ENCODE data around the gene SRP19. TPM values are rescaled to one million over a fixed set of nuclear protein-coding genes. Genes with fewer than 3 reads are reported as not detected.
A peak's percentile ranks its signal among the peaks of the same experiment; 100 is the strongest.
"Not testable (repeated sequence)": the region's sequence is repeated elsewhere in the genome, so short reads cannot be mapped to it uniquely, and the experiment has no call there.

The SRP19 gene
- total RNA-seq, 2 experiments from 2014 or later: 54.6 to 68.3 TPM

DNA sequence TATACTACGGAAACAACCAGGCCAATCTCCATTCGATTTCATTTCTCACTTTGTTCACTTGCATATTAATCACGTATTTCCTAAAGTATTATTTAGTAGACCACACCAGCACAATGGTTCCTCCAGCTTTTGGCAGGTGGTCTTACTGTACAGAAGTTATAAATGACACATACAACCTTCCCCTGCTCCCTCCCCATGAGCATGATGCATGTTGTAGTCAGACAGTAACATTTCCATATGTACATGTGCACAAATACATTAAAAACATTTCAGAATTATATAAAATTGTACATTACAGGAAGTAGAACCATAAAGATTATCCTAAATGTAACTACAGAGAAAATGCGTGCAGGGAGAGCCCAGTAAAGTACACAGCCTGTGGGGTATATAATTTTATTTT, 17.0 kb downstream of the SRP19 start:
- Mint-ChIP-seq H3K27ac (peak overlapping the region; percentile 71), H3K36me3 (ENCODE audit: low read depth) (peaks cover 56% of the 10 kb centered on the region), H3K27me3 (no peaks in the 10 kb centered on the region), H3K4me3 (no peak overlapping the region), H3K9me3 (no peaks in the 10 kb centered on the region), H3K4me1 (peaks cover 56% of the 10 kb centered on the region)
- ChIA-PET POLR2A (interaction anchor here (0.8 to 3.3 kb wide), 10 partner anchors 8 to 144 kb away, joined by 3 to 19 read pairs (median 6); partner anchors contain the start of genes REEP5 and SRP19), CTCF (interaction anchor here (0.7 to 1.4 kb wide), 10 partner anchors 10 to 327 kb away, joined by 3 to 5 read pairs (median 3); partner anchors contain the start of gene SRP19)
- no peak for DNase-seq

DNA sequence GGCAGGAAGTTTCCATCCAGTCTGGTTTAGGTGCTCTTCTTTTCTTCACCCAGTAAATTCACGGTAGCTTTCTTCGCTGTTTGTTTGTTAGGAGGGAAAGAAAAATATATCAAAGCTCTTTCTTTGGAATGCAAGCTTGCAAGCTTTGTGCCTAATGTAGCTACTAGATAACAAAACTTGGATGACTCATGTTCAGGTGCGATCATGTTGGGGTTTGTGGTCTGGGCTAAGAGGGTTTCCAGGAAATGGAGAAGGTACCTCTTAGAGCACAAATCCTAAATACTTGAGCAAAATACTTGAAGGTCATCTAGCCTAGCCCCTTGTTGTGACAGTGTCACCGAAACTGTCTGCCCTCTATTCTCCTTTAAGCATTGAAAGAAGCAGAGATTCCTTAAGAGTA, 17.7 kb downstream of the SRP19 start:
- peaks cover 52% of the 10 kb centered on the region for H3K4me1 Mint-ChIP-seq
- peak overlapping the region; percentile 71 for H3K27ac Mint-ChIP-seq
- no peaks in the 10 kb centered on the region for H3K27me3 Mint-ChIP-seq
- DNase-seq: peak; percentile 77
- POLR2A ChIA-PET: interaction anchor here (0.8 to 3.3 kb wide), 11 partner anchors 9 to 144 kb away, joined by 3 to 19 read pairs (median 5); partner anchors contain the start of genes REEP5 and SRP19
- no peaks in the 10 kb centered on the region for H3K9me3 Mint-ChIP-seq
- CTCF ChIA-PET: interaction anchor here (0.7 to 1.4 kb wide), 11 partner anchors 8 to 327 kb away, joined by 3 to 5 read pairs (median 3); partner anchors contain the start of gene SRP19
- H3K36me3 Mint-ChIP-seq (ENCODE audit: low read depth): peaks cover 52% of the 10 kb centered on the region
- H3K4me3 Mint-ChIP-seq: peak overlapping the region; percentile 35

DNA sequence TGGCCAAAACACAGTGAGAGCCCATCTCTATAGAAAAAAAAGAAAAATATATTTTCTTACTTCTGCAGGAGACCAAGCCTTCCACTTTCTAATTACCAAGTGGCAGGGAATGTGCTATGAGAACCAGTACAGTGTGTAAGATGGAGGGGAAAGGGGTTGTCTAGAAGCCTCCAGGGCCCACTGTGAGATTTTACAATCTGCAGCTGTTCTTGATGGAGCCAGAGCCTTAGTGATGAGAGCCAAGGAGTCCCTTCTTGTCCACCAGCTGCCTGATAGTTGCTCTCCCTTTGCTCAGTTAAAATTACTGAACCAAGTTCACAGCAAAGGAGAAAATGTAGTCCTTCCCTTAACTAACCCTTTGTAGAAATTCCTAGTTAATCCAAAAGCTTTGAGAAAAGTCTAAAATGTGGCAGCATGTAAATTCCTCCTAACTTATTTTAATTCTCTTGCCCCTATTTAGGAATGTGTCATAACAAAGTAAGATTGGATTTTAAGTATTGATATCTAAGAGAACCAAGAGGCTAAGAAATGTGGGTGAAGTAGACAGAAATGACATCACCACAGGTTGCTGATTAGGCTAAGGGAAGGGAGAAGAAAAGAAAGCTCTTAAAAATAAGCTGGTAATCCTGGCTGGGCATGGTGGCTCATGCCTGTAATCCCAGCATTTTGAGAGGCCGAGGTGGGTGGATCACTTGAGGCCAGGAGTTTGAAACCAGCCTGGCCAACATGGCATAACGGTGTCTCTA, 19.3 kb downstream of the SRP19 start:
- ChIA-PET CTCF (interaction anchor here (1.2 kb wide), 1 partner anchor 41 kb away, joined by 6 read pairs; the partner anchor contains the start of gene REEP5), POLR2A (interaction anchor here (0.8 to 2.6 kb wide), 8 partner anchors 10 to 96 kb away, joined by 3 to 10 read pairs (median 4); partner anchors contain the start of genes DCP2 and SRP19)
- peak overlapping the region; percentile 44 for H3K27ac Mint-ChIP-seq

DNA sequence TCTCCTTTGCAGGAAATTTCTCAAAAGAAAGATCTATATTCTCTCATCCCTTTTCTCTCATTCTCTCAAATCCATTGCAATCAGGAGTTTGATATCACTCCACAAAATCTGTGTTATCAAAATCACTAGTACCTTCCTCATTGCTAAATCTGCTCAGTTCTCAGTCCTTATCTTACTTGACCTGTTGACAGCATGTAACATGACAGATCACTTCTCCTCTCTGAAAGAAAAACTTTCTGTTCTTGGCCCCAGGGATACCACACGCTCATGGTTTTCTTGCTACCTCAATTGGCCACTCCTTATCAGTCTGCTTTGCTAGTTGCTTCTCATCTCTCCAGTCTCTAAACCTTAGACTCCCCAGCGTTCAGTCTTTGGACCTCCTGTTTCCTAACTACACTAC, 22.1 kb downstream of the SRP19 start:
- ChIA-PET POLR2A (no interaction called here), CTCF (no interaction called here)
- Mint-ChIP-seq H3K4me3 (no peak overlapping the region), H3K27ac (no peak overlapping the region), H3K4me1 (peaks cover 54% of the 10 kb centered on the region), H3K27me3 (no peaks in the 10 kb centered on the region), H3K9me3 (no peaks in the 10 kb centered on the region), H3K36me3 (ENCODE audit: low read depth) (peaks cover 48% of the 10 kb centered on the region)
- DNase-seq: no peak

More for the DNA sequence above, 19.3 kb downstream of the SRP19 start:
- Mint-ChIP-seq H3K36me3 (ENCODE audit: low read depth) (peaks cover 44% of the 10 kb centered on the region), H3K9me3 (no peaks in the 10 kb centered on the region), H3K27me3 (no peaks in the 10 kb centered on the region), H3K4me3 (no peak overlapping the region), H3K4me1 (peaks cover 43% of the 10 kb centered on the region)
- DNase-seq: no peak

DNA sequence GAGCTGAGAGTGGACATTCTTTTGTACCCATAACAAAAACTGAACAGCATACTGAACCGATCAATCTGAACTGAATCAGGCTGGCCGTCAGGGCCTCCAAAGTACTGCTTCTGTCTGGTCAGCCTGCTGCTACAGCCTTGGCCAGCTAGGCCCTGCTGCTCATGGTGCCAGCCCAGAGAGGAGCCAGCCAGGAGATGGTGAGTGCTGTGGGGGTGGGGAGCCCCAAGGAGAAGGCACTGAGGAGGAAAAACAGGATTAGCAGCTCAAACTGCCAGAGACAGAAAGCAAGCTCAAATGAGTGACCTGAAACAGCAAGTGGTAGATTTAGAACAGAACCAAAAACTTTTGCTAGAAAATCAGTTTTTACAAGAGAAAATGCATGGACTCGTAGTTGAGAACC, 23.9 kb downstream of the SRP19 start:
- Mint-ChIP-seq H3K4me1 (peaks cover 53% of the 10 kb centered on the region), H3K9me3 (peaks cover 4% of the 10 kb centered on the region), H3K27me3 (no peaks in the 10 kb centered on the region), H3K4me3 (no peak overlapping the region), H3K36me3 (ENCODE audit: low read depth) (peaks cover 47% of the 10 kb centered on the region), H3K27ac (no peak overlapping the region)
- ChIA-PET CTCF (interaction anchor here (0.9 kb wide), 1 partner anchor 38 kb away, joined by 3 read pairs; no protein-coding TSS in a partner anchor), POLR2A (interaction anchor here (0.7 to 1.5 kb wide), 5 partner anchors 15 to 127 kb away, joined by 3 to 7 read pairs (median 3); partner anchors contain the start of gene SRP19)
- no peak for DNase-seq

DNA sequence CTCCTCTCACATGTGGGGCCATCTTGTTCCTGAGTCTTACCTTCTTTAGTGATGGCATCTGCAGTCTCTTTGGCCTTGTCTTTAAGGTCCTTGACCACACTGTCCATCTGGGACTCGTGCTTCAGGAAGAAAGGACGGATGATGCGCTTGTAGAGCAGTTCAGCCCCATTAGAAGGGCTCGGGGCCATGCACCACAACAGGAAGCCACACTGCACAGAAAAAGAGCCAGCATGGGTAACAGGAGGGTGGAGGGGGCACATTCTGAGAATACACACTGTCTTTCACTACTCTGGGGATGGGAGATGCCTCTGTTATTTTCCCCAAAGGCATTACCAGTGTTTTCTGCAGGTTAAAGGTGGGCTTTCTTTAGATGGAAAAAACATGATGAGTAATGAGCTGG, 25.9 kb downstream of the SRP19 start:
- CTCF ChIA-PET: interaction anchor here (0.8 to 3.1 kb wide), 4 partner anchors 8 to 109 kb away, joined by 3 to 16 read pairs (median 4); partner anchors contain the start of gene REEP5
- H3K4me1 Mint-ChIP-seq: peaks cover 43% of the 10 kb centered on the region
- H3K36me3 Mint-ChIP-seq (ENCODE audit: low read depth): peaks cover 48% of the 10 kb centered on the region
- no peaks in the 10 kb centered on the region for H3K27me3 Mint-ChIP-seq
- H3K4me3 Mint-ChIP-seq: peak overlapping the region; percentile 14
- POLR2A ChIA-PET: interaction anchor here (0.6 to 2.1 kb wide), 6 partner anchors 9 to 43 kb away, joined by 3 to 11 read pairs (median 3); partner anchors contain the start of gene REEP5
- H3K27ac Mint-ChIP-seq: peak overlapping the region; percentile 80
- DNase-seq: peak; percentile 48
- H3K9me3 Mint-ChIP-seq: peaks cover 4% of the 10 kb centered on the region

DNA sequence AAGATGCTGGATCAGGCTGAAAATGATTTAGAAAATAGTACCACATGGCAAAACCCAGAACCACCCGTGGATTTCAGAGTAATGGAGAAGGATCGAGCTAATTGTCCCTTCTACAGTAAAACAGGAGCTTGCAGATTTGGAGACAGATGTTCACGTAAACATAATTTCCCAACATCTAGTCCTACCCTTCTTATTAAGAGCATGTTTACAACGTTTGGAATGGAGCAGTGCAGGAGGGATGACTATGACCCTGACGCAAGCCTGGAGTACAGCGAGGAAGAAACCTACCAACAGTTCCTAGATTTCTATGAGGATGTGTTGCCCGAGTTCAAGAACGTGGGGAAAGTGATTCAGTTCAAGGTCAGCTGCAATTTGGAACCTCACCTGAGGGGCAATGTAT, 31.0 kb downstream of the SRP19 start:
- POLR2A ChIA-PET: interaction anchor here (1.1 kb wide), 1 partner anchor 31 kb away, joined by 4 read pairs; the partner anchor contains the start of gene SRP19
- H3K9me3 Mint-ChIP-seq, H3K27me3 Mint-ChIP-seq, CTCF ChIA-PET, H3K4me3 Mint-ChIP-seq, DNase-seq: not testable (repeated sequence)
- peak overlapping the region; percentile 13 for H3K27ac Mint-ChIP-seq
- peaks cover 60% of the 10 kb centered on the region for H3K36me3 Mint-ChIP-seq (ENCODE audit: low read depth)
- peaks cover 30% of the 10 kb centered on the region for H3K4me1 Mint-ChIP-seq

DNA sequence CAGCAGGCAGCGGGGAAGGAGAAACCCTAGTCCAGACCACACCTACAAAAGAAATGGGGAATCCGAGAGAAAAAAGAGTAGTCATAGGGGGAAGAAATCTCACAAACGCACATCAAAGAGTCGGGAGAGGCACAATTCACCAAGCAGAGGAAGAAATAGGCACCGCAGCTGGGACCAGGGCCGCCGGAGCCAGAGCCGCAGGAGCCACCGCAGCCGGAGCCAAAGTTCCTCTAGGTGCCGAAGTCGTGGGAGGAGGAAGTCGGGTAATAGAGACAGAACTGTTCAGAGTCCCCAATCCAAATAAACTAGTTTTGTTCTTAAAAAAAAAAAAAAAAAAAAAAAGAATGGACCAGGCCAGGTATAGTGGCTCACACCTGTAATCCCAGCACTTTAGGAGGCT, 31.7 kb downstream of the SRP19 start:
- ChIA-PET POLR2A (no interaction called here), CTCF (no interaction called here)
- no peak overlapping the region for H3K4me3 Mint-ChIP-seq
- H3K27ac Mint-ChIP-seq: no peak overlapping the region
- peaks cover 24% of the 10 kb centered on the region for H3K4me1 Mint-ChIP-seq
- H3K27me3 Mint-ChIP-seq: no peaks in the 10 kb centered on the region
- no peak for DNase-seq
- H3K9me3 Mint-ChIP-seq: peaks cover 4% of the 10 kb centered on the region
- peaks cover 62% of the 10 kb centered on the region for H3K36me3 Mint-ChIP-seq (ENCODE audit: low read depth)

DNA sequence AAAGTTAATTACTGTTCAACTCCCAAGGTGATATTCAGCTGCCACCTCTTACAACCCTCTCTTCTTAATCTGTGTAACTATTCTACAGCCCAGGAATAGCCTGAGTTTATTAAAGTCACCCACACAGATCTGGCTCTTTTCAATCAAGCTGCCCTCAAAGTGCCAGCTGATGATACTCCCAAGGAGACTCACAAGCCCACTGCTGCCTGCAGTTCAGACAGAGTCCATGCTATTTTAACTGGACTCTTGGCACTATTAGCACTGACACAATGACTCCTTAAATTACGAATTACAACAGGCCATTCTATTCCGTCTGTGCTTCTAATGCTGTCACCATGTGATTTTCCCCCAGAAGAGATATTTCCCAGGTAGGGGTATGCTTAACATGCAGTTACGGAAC, 34.6 kb downstream of the SRP19 start:
- CTCF ChIA-PET: interaction anchor here (1.0 to 1.8 kb wide), 3 partner anchors 8 to 27 kb away, joined by 3 to 4 read pairs (median 3); no protein-coding TSS in a partner anchor
- H3K36me3 Mint-ChIP-seq (ENCODE audit: low read depth): peaks cover 68% of the 10 kb centered on the region
- DNase-seq: no peak
- H3K27ac Mint-ChIP-seq: no peak overlapping the region
- no peaks in the 10 kb centered on the region for H3K27me3 Mint-ChIP-seq
- H3K9me3 Mint-ChIP-seq: no peaks in the 10 kb centered on the region
- H3K4me3 Mint-ChIP-seq: no peak overlapping the region
- POLR2A ChIA-PET: interaction anchor here (0.7 kb wide), 1 partner anchor 92 kb away, joined by 3 read pairs; no protein-coding TSS in a partner anchor
- H3K4me1 Mint-ChIP-seq: peaks cover 12% of the 10 kb centered on the region

DNA sequence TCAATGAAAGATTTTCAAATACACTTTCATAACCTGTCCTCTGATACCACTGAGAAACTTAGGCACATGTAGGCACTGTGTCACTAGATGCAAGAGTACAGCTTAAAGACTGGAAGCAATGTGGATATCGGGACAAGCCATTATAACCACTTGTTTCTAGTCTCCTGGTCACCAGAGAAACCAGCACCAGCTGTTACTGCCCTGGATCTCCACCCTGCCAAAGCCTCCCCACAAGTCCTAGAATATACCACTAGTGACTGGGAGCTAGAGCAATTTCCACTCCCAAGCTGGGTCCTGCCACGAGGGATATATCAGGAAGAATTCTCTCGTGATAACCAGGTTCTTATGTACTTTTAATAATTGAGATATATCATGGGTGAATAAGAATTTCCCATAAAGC, 41.5 kb downstream of the SRP19 start:
- POLR2A ChIA-PET: interaction anchor here (1.4 to 1.9 kb wide), 2 partner anchors 12 to 41 kb away, joined by 3 to 9 read pairs; partner anchors contain the start of gene SRP19
- Mint-ChIP-seq H3K9me3 (no peaks in the 10 kb centered on the region), H3K27me3 (no peaks in the 10 kb centered on the region), H3K36me3 (ENCODE audit: low read depth) (peaks cover 61% of the 10 kb centered on the region), H3K4me3 (no peak overlapping the region), H3K4me1 (peaks cover 7% of the 10 kb centered on the region), H3K27ac (no peak overlapping the region)
- CTCF ChIA-PET: interaction anchor here (0.8 to 2.2 kb wide), 9 partner anchors 9 to 211 kb away, joined by 3 to 11 read pairs (median 3); no protein-coding TSS in a partner anchor
- no peak for DNase-seq

DNA sequence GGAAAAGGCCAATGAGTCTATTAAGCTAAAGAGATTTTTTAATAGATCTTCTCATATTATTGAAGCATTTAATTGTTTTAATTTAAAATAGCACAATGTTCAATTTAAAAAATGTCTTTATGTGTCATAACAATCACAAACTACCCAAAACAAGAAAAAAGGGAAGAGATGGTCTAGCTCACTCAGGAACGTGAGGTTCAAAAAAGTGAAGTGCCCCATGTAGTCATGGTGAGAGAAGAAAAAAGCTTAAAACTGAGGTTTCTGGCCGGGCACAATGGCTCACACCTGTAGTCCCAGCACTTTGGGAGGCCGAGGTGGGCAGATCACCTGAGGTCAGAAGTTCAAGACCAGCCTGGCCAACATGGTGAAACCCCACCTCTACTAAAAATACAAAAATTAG, 43.9 kb downstream of the SRP19 start:
- not testable (repeated sequence) for H3K4me1 Mint-ChIP-seq, H3K9me3 Mint-ChIP-seq, DNase-seq, H3K27me3 Mint-ChIP-seq, H3K4me3 Mint-ChIP-seq, H3K27ac Mint-ChIP-seq
- CTCF ChIA-PET: interaction anchor here (1.1 kb wide), 1 partner anchor 16 kb away, joined by 3 read pairs; no protein-coding TSS in a partner anchor
- POLR2A ChIA-PET: interaction anchor here (1.6 kb wide), 1 partner anchor 71 kb away, joined by 6 read pairs; the partner anchor contains the start of gene DCP2
- H3K36me3 Mint-ChIP-seq (ENCODE audit: low read depth): peaks cover 55% of the 10 kb centered on the region

DNA sequence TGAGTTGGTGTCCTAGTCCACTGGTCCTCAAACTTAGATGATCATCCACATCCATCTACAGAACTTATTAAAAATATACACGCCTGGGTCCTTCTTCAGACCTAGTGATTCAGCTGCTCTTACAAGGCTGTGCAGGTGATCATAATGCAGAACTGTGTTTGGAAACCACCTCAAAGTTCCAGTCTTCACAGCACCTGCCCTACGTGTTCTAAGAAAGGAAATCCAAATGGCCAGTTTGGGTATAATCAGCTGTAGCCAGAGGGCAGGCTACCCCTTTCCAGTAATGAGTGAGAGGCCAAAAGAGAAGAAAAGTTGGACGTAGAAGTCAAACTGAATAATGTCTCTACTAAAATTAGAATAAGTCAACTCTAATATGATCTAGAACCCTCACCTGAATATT, 45.5 kb downstream of the SRP19 start:
- Mint-ChIP-seq H3K27ac (no peak overlapping the region), H3K4me3 (no peak overlapping the region), H3K36me3 (ENCODE audit: low read depth) (peaks cover 56% of the 10 kb centered on the region), H3K27me3 (no peaks in the 10 kb centered on the region), H3K9me3 (no peaks in the 10 kb centered on the region), H3K4me1 (peaks cover 7% of the 10 kb centered on the region)
- ChIA-PET CTCF (no interaction called here), POLR2A (interaction anchor here (1.5 kb wide), 1 partner anchor 28 kb away, joined by 4 read pairs; no protein-coding TSS in a partner anchor)
- DNase-seq: no peak

DNA sequence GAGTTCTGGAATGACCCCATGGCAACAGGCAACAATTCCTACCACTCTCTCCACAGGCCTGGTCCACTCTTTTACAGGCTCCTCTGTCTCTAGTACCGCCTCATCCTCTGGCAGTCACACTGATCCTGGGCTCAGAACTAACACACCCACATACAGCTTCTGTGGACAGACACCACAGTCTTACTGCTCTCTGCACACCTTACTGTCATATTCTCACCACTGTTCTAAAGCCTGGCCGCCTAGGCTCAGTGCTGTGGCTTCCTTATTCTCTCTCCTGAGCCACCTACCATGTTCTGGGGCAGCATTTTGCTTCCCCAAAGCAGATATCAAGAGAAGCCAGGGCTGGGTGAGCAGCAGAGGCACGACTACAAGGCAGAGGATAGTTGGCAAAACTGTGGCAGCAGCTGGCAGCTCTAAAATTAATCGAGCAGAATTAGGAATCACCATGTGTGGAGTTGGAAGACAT, 46.1 kb downstream of the SRP19 start:
- CTCF ChIA-PET: no interaction called here

More for the DNA sequence above, 46.1 kb downstream of the SRP19 start:
- Mint-ChIP-seq H3K4me1 (peaks cover 11% of the 10 kb centered on the region), H3K27ac (no peak overlapping the region), H3K27me3 (no peaks in the 10 kb centered on the region), H3K9me3 (no peaks in the 10 kb centered on the region), H3K36me3 (ENCODE audit: low read depth) (peaks cover 58% of the 10 kb centered on the region), H3K4me3 (no peak overlapping the region)
- no peak for DNase-seq
- POLR2A ChIA-PET: interaction anchor here (1.5 kb wide), 1 partner anchor 29 kb away, joined by 4 read pairs; no protein-coding TSS in a partner anchor
